Astrocyte of the hippocampus (primary cell): ENCODE measurements around the gene NFIB.

ENCODE experiments used
- DNase-seq: peaks from one replicate; pipeline ENCODE4 v3.0.0; 2011; ENCODE audit warnings: low read depth, low spot score

The NFIB gene

GRCh38 chr9:14248149-14248548 lies 65.8 kb downstream of the NFIB start:
- DNase-seq = no peak

DNA sequence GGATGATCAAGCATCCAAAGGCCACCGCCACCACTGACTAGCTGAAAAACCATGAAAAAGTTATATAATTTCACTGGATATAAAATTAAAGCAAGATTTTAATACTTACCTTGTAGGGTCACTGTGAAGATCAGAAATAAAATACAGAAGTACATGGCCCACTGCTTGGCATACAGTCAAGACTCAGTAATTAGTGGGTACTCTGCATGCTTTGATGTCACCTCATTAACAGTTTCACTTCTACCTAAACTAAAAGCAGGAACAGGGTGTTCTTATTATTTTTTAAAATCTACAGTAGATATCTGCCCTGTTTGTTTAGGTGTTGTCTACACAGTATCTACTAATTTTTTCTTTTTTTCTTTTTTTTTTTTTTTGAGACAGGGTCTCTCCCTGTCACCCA lies 66.4 kb downstream of the NFIB start:
- DNase-seq = no peak

- peak; percentile 33 for DNase-seq
Observed at GRCh38 chr9:14246951-14247350, 67.0 kb downstream of the NFIB start.

DNA sequence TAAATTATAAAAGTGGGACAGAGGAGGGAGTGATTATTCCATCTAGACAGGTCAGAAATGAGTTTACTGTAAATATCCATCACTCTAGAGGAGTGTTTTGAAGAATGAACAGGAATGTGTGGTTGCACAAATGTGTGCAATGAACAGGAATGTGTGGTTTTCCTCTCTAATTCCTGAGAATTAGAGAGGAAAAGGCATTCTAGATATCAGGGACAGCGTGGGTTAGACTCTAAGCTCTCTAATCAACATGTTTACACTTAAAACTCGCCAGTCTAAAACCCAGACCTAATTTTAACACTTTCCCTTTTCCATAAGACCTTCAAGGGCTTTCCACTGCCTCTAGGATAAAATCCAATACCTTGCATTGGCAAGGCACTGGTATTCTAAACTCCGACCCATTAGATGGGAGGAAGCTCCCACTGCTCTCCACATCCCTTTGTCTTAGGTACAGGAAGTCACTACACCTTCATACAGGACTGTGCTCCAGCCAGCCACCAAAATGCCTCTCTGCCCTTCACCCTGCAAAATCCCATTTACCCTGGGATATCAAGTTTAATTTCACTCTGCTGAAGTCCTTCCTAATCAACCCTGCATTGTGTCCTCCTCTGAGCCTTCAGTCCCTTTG lies 67.9 kb downstream of the NFIB start:
- peak; percentile 83 for DNase-seq

GRCh38 chr9:14243514-14244042 lies 70.4 kb downstream of the NFIB start:
- no peak for DNase-seq

- DNase-seq = no peak
Observed at GRCh38 chr9:14242150-14242805, 71.7 kb downstream of the NFIB start.

DNA sequence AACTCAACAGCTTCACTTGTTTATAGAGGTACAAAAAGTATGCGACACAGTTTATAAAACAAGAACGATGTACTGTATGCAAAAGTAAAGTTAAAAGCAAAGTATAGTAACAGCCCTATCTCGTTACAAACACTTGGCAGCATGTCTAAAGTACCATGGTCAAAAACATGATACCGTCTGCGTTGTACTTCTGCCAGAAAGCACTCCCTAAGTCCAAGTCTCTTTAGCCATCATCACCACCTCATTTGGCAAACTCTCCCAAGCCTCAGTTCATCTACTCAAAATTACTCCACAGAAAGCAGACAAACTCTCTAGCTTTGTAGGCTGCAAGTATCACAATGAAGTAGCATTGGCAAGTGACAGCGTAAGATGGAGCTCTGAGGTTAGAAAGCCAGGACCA lies 73.4 kb downstream of the NFIB start:
- DNase-seq = peak; percentile 39

- peak; percentile 79 for DNase-seq
Observed at GRCh38 chr9:14238518-14238917, 75.4 kb downstream of the NFIB start.

DNA sequence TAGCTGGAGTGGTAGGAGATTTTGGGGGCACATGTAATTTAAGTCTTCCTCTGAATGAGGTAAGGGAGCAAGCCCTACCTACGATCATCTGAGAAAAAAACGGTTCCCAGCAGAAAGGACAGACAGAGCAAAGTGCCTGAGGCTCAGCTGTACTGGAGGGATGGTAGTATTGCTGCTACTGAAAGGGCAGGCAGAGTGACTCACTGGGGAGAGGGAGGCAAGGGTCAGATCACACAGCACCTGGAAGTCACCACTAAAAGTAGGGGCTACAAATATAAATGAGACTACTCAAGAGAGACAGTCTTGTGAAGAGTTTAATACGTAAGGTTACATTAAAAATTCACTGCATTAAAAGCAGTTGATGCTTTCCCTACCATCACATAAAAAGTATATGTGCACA lies 75.9 kb downstream of the NFIB start:
- peak; percentile 44 for DNase-seq

GRCh38 chr9:14236591-14236990 lies 77.3 kb downstream of the NFIB start:
- no peak for DNase-seq

DNA sequence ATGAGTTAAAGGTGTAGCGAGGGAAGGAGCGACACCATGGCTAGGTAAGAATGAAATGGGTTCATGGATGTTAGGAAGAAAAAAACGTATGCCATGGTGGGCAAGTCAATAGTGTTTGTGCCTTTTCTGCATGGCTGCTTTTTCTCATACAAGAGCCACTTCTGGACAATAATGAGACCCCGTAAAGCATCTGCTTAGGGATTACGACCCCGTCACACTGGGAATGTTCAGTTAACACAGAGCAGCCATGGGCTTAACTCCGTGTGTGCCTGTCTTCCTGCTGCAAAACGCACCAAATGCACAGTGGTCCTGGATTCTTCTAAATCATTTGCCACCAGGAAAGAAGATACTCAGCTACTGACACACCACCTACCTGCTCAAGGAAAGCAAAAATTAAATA lies 81.8 kb downstream of the NFIB start:
- DNase-seq = no peak

- DNase-seq = no peak
Observed at GRCh38 chr9:14231196-14231990, 82.5 kb downstream of the NFIB start.

GRCh38 chr9:14228602-14229001 lies 85.3 kb downstream of the NFIB start:
- no peak for DNase-seq

DNA sequence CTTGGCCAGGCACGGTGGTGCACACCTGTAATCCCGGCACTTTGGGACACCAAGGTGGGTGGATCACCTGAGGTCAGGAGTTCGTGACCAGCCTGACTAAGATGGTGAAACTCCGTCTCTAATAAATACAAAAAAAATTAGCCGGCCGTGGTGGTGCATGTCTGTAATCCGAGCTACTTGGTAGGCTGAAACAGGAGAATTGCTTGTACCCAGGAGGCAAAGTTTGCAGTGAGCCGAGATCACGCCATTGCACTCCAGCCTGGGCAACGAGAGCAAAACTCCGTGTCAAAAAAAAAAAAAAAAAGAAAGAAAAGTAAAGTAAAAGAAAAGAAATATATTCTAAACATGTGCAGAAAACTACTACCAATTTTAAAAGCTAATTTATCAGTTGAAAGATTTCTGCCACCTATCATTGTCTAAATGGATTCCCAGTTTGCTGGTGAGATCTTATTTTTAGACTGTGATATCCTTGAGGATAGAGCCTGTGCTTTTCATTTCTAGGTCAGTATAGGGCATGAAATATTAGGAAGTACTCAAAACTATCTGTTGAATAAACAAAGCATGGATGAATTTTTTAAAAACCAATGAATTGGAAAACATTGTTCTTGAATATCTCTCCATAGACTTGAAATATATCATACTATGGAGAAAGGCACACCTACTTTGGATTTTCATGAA lies 86.9 kb downstream of the NFIB start:
- no peak for DNase-seq

- no peak for DNase-seq
Observed at GRCh38 chr9:14223081-14223480, 90.9 kb downstream of the NFIB start.

DNA sequence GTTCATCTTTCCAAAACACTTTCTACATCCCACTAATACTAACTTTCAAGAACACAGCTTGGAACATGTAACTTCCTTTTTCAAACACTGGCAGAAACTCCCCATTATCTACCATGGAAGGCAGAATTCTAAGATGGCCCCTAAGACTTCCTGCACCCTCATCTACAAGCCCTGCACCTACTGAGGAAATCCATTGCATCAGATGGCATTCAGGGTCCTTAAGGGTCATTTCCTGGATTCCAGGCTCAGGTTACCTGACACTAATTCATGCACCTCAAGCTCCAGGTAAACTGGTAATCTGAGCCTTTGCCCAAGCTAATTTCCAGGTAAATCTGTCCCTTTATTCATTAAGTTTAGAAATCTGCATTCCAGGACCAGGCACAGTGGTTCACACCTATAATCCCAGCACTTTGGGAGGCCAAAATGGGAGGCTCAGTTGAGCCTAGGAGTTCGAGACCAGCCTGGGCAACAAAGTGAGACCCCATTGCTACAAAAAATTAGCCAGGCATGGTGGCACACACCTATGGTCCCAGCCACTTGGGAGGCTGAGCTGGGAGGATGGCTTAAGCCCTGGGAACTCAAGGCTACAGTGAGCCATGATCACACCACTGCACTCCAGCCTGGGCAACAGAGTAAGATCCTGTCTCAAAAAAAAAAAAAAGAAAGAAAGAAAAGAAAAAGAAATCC lies 91.6 kb downstream of the NFIB start:
- DNase-seq = no peak

GRCh38 chr9:14221558-14221957 lies 92.4 kb downstream of the NFIB start:
- peak; percentile 89 for DNase-seq

DNA sequence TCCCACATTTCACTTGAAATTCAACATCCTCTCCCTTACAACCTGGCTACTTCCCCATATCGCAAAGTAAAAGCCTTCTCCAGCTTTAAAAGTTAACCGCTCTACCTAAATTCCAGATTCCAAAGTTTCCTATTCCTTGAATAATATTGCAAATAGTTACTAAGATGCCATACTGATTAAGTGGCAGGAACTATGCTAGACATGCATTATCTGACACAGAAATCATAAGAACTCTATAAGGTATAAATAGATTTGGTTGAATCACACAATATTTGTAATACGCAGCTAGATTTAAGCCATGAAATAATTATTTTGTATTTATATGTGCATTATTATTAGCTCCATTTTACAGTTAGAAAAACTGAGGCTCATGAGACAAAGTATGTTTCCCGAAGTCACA lies 92.8 kb downstream of the NFIB start:
- DNase-seq = no peak

- peak; percentile 32 for DNase-seq
Observed at GRCh38 chr9:14220256-14220655, 93.7 kb downstream of the NFIB start.

DNA sequence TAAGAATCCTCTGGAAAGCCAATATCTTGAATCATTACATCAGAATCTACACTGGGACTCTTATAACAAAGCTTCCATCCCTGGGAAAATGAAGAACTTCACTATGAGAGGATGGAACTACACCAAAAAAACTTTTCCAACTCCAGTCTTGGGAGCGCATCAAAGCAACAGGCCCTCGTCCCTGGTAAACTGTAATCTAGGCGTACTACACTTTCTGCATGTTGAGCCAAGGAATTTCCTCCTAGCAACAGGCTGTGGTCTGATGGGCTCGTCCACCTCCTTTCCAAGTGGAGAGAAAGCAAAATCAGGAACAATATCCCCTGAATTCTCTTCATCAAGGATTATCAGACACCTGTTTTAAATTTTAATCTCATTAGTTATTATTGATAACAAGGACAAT lies 94.1 kb downstream of the NFIB start:
- DNase-seq = peak; percentile 82

DNA sequence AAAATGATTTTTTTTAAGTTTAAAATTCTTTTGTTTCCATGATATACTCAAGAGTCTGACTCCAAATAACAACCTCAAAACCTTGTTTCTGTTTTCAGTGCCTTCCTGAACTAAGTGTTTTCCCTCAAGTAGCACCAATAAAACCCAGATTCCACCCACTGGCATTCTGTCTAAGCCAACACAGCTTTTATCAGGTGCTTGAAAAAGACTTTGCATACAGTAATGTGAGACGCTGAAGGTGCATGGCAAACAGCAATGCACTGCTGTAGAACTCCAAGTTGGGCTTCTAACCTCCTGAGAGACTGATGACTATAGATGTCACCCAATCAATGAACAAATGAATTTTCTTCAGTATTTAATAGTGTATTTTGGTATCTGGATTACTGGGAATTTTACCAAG lies 95.7 kb downstream of the NFIB start:
- DNase-seq = no peak
